IPS DF 4.7 (cell line): ENCODE results near the gene COL1A1.

ENCODE experiments used
- DNase-seq: peaks from one replicate; pipeline ENCODE4 v3.0.0-alpha.2; 2013; ENCODE audit warnings: low spot score; ENCODE audit errors: extremely low read depth

Gene COL1A1

DNA sequence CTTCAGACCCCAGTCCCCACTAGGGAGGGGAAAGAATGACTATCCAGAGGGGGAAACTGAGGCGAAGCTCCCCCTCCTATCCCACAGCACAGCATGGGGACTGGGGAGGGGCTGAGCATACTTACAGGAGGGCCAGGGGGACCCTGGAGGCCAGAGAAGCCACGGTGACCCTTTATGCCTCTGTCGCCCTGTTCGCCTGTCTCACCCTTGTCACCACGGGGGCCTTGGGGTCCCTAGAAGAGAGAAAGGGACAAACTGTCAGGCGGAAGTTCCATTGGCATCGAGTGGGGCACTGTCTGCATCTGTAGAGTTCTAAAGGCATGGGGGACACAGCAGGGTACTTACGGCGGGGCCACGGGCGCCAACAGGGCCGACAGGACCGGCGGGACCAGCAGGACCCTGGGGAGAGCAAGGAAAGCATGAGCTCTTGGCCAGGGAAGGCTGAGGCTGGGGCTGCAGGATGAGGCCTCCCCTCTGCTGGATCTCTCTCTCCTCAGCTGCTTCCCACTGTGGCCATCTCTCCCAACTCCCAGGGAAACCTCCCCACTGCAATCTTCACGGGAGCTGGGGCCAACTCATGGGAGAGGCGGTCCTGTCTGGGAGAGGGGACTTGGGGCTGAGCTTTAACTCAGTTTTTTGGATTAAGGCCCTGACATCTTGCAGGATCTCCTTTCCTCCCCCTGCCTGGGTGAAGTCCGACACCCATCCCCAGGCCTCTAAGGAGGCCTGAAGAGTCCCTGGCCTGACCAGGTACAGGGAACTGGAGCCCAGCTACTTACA lies 13.5 kb downstream of the COL1A1 start:
- DNase-seq = no peak

DNA sequence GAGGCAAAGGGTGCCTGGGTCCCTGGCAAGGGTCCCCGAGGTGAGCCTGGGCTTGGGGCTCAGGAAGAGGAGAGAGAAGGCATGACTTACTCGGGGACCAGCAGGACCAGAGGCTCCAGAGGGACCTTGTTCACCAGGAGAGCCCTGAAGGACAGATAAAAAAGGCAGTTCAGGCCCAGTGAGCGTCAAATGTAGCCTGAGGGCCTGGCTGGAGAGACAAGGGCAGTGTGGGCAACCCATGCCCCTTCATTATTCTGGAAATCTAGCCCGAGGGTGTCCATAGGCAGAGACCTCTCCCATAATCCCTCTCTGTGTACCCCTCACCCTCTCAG lies 14.1 kb downstream of the COL1A1 start:
- no peak for DNase-seq

DNA sequence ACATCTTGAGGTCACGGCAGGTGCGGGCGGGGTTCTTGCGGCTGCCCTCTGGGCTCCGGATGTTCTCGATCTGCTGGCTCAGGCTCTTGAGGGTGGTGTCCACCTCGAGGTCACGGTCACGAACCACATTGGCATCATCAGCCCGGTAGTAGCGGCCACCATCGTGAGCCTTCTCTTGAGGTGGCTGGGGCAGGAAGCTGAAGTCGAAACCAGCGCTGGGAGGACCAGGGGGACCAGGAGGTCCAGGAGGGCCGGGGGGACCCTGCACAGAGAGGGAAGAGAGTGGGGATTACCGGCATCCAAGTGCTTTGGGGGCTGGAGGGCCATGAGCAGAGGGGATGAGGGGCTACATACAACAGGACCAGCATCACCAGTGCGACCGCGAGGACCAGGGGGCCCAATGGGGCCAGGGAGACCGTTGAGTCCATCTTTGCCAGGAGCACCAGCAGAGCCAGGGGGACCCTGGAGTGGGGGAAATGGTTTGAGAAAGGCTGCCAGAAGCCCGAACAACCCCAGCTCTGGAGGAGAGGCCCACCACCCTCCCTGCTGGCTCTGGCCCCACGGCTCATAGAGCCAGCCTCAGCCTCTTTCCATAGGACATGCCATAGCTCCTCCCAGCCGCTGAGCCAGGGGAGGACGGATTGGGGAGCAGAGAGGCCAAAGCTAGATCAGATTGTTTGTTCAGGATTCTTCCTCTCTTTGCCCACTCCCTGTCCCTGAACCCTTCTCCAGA lies 14.6 kb downstream of the COL1A1 start:
- no peak for DNase-seq

DNA sequence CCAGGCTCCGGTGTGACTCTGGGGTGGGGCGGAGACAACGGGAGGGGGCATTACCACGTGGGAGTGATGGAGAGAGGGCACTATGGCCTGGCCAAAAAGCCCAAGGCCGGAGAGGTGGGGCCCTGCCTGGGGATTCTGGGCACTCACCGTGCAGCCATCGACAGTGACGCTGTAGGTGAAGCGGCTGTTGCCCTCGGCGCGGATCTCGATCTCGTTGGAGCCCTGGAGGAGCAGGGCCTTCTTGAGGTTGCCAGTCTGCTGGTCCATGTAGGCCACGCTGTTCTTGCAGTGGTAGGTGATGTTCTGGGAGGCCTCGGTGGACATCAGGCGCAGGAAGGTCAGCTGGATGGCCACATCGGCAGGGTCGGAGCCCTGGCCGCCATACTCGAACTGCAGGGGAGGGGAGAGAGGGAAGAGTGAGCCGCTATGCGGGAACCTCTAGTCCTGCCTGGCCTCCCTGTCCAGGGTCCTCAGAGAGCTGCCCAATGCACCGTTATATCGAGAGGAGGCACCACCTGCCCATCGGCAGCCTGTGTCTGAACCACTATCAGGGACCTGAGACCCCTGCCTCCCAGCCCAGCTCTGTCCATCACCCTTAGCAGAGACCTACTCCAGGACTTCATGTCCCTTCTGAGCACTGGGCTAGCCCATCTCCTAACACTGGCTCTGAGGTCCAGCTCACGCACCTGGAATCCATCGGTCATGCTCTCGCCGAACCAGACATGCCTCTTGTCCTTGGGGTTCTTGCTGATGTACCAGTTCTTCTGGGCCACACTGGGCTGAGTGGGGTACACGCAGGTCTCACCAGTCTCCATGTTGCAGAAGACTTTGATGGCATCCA lies 15.6 kb downstream of the COL1A1 start:
- no peak for DNase-seq

DNA sequence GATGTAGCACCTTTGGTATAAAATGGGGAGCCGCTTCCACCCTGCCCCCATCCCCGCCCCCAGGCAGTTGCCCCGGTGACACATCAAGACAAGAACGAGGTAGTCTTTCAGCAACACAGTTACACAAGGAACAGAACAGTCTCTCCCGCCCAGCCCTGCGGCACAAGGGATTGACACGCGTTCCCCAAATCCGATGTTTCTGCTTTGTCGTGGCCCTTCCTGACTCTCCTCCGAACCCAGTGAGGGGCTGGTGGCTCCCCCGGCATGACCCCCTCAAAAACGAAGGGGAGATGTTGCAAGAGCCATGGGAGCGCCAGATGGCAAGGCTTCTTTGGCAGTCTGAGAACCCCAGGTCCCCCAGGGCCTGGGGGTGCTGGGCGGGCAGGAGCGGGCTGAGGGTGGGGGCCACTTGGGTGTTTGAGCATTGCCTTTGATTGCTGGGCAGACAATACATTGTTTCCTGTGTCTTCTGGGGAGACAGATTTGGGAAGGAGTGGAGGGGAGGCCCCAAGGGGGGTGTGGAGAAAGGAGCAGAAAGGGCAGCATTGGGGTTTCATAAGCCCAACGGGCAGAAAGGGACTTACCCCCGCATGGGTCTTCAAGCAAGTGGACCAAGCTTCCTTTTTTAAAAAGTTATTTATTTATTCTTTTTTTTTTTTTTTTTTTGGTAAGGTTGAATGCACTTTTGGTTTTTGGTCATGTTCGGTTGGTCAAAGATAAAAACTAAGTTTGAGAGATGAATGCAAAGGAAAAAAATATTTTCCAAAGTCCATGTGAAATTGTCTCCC lies 16.6 kb downstream of the COL1A1 start:
- DNase-seq = no peak

DNA sequence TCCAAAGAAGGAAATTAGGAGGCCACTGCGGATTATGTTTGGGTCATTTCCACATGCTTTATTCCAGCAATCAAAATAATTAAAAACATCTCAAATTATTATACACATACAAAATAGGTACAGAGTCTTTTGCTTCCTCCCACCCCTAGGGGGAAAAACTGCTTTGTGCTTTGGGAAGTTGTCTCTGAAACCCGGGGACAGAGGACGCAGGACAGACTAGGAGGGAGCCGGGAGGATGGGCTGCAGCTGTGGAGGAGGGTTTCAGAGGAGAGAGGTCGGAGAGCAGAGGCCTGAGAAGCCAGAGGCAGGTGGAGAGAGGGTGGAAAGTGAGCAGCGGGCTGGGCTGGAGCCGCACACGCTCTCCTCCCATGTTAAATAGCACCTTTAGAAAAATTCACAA lies 17.4 kb downstream of the COL1A1 start:
- no peak for DNase-seq

DNA sequence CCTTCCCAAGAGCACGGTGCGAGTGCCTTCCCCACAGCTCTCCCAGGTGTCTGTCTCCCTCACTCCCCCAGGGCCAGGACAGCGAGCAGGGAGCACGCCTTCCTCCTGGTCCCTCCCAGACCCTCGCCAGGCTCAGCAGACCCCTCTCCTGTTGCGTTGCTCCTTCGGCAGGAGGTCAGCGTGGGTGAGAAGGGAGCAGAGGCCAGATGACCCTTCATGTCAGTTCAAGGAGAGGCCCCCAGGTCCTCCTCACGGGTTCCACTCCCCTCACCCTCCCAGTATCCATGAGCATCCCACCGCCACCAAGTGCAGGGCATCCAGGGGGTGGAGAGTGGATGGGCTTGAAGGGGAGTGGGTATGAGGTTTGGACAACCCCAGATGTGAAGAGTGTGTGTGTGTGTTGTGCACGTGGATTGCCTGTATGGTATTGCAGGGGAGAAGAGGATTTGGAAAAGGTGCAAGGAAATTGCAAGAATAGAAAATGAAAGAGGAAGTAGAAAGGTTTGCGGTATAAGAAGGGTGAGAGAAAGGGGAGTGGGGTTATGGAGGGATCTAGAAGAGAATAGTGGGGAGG lies 17.9 kb downstream of the COL1A1 start:
- no peak for DNase-seq

DNA sequence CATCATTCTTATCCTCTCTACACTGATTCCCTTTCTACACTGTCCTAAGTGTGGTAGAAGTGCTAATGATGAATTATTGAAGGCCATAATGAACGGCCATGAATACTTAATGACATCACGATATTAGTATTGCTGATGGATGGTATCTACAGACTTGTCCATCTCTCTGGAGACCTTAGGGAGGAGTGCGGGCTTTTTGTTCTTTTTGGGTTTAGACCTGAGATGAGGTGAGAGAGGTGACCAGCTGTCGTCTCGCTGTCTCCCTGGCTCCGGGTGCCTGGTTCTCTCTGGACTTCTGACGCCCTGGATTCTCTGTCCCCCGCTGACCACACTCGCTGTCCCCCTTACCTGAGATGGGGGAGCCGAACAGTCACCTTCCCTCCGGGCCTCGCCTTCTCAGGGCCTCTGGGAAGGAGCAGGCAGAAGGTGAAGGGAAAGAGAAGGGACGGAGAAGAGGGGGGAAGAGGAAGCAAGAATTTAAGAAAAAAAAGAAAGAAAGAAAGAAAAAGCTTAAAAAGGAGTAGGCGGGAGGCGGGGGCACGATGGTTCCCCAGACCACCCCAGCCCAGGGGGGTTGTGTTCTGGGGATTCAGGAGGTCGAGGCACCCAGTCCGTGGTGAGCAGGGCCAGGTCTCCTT lies 18.5 kb downstream of the COL1A1 start:
- no peak for DNase-seq

DNA sequence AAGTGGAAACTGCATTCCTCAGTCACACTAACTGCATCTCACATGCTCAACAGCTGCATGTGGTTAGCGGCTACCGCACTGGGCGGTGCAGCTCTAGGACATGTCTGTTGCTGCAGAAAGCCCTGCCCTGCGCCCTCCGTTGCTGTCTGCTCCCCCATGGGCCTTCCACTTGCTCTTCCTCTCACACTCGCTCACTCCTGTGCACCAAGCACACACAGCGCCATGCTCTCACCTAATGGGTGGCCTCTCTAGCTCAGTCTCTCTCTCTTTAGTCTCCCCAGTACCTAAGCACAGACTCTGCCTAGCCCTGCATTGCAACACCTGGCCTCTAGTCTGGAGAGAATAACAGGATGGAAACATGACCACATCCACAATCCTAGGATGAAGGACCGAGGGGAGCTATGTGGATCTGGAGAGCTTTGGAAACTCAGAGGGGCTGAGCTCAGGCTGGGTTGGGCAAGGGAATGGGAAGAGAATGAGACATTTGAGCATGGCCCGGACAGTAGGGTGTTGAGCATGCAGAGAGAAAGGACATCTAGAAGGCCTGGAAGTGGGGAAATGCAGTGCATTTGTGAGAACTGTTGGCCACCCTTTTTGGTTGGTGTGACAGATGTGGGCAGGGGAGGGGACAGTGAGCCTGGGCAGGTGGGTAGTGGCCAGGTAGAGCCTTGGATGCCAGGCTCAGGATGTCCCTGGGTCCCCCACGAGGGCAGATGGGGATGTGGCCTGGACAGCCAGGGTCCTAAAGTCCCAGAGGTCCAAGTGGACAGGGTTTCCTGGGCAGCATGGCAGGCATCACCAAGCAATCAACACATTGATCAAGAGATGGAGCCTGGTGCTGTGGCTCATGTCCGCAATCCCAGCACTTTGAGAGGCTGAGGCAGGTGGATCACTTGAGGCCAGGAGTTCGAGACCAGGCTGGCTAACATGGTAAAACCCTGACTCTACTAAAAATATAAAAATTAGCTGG lies 19.6 kb downstream of the COL1A1 start:
- DNase-seq = no peak

DNA sequence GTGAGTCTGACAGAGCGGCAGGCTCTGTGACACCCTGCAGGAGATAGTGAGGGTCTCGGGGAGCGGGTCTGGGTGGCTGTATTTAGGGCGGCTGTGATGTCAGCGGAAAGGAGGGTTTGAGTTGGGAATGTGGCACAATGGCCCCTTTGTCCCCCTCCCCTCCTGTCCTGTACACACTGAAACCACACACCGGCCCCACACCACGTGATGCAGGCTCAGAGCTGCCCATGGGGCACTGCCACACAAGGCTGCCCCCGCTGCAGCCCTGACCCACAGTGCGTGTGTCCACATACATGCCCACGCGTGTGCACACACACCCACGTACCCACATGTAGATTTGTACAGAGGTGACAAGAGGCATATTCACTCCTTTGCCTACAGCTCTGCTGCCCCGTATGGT lies 20.3 kb downstream of the COL1A1 start:
- no peak for DNase-seq

DNA sequence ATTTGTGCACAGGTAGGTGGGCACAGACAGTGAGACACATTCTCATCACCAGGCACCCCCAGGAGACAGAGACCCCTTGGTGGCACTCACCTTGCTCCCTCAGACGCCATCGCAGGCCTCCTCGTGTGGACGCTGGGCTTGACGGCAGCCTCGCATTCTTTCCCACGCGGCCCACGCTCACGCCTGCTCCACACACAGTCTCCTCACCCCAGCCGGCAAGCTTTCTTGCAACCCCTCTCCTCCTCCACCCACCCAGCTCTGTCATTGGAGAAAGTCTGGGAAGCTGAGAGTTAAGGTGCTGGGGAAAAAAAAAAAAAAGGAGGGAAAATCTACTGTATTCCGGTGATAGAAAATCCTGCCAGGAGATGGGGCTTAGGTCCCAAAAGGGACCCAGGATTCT lies 20.8 kb downstream of the COL1A1 start:
- no peak for DNase-seq

DNA sequence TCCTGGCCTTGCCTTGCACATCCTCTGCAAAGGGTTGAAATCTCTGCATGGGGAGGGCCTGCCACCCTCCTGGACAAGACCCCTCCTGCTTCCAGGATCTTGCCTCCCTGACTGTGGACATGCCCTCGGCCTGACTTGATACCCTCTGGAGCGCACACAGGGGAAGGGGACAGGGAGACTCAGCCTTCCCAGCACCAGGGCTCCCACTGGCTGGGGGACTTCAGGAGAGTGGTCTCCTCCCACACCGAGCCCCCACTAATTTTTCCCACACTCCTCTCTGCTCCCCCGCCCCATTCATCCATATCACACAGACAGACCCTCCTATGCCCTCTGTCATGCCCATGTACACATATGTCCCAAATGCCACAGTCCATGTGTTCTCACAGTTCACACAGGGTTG lies 21.3 kb downstream of the COL1A1 start:
- DNase-seq = no peak

DNA sequence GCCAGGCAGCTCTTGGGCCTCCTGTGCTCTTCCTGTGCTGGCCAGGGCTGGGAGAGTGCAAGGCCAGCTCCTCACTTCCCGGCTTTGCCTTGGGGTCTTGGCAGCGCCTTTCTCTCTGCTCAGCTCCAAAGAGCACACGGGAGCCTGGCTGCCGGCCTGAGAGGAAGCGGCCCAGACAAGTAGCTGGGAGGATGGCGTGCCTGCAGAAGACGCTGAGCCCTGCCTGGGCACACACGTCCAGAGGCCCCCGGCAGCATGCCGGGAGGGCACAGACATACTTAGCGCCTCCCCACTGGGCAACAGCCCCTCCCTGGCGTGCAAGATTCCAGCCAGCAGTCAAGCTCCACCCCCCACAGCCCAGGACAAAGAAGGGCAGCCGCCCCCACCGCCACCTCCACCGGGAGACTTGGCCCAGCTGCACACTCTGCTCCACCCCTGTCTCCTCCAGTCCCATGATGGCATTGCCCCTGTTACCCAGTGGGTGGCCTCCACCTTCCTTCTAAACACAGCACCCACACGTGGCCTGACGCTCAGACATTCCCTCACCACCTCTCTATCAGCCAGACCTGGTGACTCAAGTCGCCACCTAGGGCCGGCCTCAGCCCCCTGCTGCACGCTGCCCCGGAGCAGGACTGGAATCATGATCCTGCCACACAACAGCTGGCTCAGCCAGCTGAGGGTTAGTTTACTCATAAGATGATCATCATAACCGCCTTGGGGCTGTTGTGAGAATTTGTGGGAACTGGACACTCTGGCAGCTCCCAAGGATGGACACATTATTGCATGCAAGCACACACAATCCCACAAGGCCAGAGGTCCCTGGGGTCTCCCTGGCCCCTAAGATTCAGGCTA lies 23.2 kb downstream of the COL1A1 start:
- no peak for DNase-seq

DNA sequence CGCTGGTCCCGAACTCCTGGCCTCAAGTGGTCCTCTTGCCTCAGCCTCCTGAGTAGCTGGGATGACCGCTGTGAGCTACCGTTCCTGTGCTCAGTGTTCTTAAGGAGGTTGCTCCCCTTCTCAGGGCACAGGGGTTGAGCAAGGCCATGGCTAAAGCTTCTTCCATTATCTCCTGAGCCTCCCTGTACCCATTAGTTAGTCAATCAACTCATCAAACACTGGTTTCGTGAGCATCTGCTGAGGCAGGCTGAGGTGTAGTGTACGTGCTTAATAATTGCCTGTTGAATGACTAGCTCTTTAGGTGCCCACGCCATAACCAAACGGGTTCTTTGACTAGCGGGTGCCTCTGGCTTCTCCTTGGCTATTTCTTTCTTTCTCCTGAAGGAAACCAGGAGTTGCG lies 24.0 kb downstream of the COL1A1 start:
- no peak for DNase-seq

DNA sequence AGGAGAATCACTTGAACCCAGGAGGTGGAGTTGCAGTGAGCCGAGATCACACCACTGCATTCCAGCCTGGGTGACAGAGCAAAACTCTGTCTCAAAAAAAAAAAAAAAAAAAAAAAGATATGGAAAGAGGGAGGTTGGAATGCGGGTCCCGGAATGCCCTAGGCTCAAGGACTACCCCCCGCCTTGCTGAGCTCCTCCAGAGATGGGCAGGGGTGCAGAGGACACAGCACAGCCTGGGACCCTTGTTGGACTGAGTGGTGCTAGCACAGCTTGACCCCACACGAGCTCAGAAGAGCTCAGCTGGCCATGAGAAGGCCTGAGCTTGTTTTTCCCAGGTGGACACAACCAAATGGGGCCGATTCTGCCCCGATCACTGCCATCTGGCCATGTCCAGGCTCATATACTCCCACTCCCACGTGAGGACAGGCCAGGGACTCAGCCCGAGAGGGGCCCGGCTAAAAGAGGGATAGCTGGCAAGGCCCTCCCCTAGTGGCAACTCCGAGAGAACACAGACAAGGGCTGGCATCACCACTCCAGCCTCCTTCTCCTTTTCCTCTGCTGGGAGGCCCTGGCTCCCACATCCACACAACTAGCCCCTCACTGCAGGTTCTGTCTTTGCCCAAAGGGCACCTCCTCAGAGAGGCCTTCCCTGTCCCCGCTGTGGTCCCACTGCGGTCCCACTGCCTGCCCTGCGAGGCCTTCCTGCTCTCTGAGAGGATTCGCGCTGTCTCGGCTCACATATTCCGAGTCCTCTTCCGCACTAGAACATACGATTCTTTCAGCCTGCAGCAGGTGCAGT lies 24.7 kb downstream of the COL1A1 start:
- no peak for DNase-seq

DNA sequence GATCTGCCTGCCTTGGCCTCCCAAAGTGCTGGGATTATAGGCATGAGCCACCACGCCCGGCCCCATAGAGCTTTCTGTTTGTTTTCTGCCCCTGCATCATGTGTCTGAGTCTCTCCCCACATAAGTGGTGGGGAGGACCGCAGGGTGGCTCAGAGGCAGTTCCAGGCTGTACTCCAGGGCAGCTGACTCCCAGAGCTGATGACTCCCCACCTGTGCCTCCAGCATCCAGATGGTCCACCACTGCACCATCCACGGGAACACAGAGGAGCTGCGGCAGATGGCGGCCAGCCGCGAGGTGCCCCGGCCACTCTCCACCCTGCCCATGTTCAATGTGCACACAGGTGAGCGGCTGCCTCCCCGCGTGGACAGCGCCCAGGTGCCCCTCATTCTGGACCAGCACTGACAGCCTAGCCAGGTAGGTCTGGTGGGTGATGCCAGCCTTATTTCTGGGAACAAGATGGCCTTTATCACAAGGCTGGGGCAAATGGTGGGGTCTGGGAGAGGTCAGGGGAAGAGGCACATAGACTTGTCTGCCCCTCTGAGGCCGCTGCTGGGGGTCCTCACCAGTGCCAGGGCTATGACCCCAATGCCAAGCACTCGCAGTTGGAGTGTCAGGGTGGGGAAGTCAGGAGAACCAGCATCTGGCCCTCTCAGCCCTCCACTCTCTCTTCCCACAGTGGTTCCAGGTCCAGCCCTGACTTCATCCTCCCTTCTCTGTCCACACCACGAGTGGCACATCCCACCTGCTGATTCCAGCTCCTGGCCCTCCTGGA lies 26.2 kb downstream of the COL1A1 start:
- no peak for DNase-seq

DNA sequence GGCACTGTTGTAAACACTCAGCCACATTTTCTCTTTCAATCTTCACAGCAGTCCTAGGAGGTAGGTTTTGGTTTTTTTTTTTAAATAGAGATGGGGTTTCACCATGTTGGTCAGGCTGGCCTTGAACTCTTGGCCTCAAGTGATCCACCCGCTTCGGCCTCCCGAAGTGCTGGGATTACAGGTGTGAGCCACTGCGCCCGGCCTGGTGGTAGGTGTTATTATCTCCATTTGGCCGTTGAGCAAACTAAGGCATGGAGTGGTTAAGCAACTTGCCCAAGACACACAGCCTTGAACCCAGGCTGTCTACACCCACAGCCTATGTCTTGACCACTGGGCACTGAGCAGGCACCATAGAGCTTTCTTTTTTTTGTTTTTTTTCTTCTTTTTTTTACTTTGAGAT lies 27.0 kb downstream of the COL1A1 start:
- DNase-seq = no peak
